GM18909 (cell line): Measurements from ENCODE around the gene ADRA1B.
A peak's percentile ranks its signal among the peaks of the same experiment; 100 is the strongest.

Experiments used
- ATAC-seq: cut with Tn5 transposase; IDR thresholded peaks from one replicate; pipeline ENCODE4 v1.9.1; 2021; ENCODE audit warnings: mild to moderate bottlenecking; ENCODE audit not compliant: unreplicated experiment, poor library complexity

ADRA1B gene

DNA sequence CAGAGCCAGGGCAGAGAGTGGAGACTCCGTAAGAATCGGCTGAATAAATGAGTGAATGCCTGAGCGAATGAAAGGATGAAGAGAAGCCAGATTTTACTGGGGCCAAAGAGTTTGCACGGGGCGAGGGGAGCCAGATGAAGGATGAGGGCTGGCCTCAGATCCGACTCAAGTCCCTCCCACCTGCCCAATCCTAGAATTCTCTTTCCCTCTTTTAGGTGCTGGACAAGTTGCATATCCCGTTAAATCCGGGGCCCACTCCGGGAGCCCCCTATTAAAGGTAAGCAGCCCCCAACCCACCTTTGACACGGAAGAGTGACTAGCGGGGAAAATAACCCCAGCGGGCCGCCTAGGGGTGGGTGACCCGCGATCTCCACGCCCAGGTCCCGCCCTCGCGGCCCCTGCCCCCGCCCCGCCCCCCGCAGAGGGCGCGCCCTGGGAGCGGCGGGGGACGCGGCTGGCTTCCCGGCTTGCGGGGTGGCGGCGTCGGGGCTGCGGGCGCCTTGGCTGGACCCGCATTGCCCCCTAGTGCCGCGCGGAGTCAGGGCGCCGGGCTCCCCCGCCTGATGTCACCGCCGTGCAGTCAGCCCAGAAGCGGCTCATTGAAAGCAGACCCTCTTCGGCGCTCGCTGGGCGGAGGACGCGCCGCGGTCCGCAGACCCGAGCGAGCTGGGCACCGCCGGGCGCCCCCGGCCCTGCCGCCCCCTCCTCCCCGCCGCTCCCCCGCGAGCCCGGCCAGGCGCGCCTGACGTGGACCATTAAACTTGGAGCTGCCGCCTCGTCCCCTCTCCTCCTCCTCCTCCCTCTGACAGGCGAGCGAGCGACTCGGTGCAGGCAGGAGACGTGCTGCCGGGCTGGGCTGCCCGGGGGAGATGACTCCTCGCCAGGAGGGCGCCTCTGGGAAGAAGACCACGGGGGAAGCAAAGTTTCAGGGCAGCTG, at the start of gene ADRA1B:
ADRA1B (plus strand) TSS at position 579 of the 937 bp plus-strand sequence. CDS start 424 bp downstream, outside the sequence.
- peak; percentile 65 for ATAC-seq

DNA sequence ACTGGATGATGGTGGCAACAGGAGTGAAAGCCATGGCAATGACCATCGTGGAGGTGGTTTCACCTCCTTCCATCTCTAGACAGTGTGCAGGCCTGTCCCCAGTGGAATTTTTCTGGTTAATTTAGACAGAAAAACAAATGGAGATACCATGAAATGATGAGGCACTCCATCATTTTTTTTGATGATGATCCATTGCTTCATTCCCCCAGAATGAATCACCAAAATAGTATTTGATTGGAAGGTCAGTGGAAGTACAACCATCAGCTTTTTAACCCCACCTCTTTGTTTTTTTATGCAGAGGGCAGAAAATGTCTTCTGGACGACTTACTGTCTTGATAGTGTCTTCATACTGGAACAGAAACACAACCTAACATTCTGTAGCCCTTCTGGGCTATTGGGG, 42.6 kb upstream of the ADRA1B start:
- ATAC-seq = no peak

DNA sequence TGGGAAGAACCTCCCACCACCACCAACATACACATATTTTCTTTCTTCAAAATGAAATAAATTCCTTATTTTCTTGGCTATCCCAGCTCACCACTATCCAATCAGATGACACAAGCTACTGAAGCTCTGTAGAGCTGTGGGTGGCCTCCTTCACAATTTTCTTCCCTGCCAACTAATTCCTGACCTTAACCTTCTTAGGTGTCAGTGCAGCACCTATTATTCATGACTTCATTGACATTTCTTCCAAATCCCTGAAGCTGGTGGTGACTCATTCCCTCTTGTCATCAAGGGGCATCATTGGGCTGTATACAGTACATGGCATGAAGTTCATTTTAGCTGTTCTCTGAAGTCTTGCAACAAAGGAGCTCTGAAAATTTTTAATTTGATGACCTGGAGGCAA, 42.0 kb upstream of the ADRA1B start:
- ATAC-seq = no peak

DNA sequence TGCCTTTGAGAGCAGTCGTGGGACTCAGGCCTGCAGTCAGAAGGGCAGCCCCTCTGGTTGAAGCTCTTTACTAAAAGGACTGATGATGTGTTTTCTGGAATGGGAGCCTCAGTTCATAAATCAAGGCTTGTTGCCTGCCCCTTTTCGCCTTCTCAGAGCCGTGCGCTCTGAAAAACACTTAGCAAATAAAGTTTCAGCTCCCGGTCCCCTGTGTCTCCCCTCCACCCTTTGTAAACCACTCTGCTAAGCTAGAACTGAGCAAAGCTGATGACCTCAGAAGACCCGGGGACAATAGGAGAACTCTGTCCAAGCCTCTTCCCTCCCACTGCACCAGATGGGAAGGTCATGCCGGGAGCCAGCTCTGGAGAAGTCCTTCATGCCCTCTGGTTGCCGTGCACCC, 39.3 kb upstream of the ADRA1B start:
- ATAC-seq = no peak

DNA sequence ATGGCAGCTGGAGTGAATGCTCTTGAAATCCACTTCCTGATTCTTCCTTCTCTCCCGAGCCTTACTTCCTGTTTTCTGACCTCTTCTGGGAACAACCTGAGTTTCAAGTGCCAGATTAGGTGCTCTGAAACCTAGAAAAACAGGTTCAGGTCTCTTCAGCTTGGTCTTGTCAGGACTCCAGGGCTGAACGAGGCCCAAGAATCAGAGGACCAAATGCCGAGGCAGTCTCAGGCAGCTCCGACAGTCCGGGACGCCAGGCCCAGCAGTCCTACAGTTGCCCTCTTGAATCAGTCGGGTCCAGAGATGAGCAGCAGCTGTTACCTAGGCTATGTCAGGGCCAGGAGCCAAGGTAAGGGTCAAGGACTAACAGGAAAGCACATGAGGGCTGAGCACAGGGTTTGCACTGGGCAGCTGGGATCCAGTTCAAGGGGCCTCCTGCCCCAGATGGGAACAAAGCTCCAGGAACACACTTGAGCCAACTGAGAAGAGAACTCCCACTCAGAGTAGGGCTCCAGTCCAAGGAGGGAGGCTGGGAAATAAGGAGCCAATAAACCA, 38.3 kb upstream of the ADRA1B start:
- no peak for ATAC-seq

DNA sequence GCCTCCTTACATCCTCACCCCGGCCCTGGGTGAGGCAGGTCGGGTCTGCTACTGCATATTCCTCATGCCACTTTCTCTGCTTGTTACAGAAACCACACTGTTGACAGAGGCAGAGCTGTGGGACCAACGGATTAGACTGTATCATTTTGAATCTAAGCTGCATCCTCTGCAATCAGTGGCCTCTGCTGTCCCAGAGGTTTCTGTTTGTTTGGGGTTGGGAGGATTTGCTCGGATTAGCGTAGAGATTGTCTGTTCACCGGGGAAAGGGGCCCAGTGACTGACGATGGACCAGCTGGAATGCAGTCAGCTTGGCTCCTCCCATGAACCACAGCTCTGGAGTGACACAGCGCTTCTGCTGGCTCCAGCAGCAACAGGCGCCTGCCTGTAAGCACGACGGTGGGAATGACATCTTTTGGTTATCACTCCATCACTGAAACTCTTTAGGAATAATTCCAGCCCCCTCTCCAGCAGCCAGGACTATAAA, 37.3 kb upstream of the ADRA1B start:
- no peak for ATAC-seq

DNA sequence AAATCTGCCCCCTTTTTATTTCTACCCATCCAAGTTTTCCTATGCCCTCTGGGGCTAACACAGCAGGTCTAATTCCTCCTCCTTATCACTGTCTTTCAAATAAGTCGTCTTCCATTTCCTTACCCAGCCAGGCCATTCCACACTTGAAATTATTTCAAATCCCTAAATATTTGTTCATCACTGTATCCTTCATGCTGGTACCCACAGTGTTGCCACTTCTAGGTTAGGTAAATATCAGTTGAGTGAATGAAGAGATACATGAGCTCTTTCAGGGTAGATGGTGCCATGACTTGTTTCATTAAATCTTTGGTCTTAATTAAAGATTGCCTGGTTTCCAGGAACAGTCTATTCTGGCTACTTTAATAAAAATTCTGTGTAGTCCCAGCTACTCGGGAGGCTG, 35.6 kb upstream of the ADRA1B start:
- ATAC-seq = no peak

DNA sequence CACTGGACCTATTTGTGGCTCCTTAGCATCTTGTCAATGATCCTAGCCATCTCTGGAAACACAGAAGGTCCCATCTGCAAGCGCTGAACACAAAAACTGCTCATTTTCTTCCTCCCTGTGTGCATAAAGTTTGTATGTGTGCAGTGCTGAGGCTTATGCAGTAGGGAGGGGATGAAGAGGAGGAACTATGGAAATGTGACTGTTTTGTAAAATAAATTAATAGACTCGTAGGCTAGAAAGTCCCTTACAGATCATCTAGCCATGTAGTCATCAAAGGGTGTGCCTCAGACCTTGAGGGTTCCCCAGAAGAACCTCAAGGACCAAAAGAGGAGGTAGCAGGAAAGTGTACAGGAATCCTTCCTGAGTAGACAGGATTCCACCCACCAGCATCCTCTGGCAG, 34.3 kb upstream of the ADRA1B start:
- no peak for ATAC-seq

DNA sequence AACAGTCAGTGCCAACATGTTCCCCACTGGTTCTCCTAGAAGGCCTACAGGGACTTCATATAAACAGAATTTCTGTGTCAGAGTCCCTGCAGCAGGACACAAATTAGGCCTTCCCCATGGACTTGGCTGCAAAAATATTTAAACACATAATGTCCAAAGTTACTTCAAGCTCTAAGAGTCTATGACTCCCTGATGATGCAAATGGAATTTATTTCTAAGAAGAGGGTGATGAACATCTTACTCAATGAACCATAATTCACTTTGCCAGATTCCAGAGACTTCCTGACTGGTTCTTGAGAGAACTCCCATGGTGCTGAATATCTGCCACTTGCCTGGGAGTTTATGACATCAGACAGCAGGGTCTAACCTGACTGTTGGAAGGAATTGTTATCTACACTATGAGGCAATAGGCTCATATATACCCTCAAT, 32.7 kb upstream of the ADRA1B start:
- no peak for ATAC-seq

DNA sequence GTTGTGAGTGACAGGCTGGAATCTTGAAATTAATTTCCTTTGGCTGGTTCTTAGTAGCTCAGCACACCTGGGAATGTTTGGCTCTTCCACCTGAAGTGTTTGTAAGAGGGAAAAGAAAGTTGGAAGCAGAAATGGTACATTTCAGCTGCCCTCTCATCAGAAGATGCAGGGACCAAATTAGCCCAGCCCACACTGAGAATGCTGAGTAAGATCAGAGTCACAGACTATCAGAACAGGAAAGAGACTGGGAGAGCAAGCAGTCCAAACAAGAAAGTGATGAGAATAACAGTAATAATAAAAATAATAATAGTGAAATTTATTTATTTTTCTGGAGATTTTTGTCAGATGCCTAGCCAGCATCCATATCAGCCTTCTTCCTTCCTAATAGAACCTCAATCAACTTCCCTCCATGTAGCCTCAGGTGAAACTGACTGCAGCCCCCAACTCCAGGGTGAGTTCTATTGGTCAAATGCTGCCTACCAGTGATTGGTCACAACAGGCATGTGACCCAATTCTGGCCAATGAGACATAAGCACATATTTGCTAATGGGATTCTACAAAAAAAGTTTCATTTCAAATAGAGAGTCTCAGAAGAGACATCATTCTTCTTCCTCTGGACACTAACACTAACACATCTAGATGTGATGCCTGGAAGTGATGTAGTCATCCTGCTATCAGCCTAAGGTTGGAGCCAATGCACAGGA, 31.2 kb upstream of the ADRA1B start:
- ATAC-seq = no peak

DNA sequence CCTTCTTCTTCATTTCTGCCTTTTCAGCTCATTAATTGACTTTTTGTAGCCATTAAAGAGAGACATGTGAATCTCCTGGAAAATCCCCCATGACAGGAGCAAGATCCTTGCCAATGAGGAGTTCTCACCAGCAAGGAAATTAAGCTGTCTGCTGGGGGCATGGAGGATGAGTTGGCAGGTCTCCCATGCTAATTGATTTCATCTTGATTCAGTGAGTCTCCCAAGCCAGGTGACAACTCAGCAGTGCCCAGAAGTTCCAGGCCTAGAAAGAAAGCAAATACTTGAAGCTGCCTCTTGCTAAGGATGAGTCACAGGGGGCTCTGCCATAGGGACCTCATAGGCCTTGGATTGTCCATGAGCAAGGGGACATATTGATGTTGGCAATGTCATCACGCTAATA, 30.0 kb upstream of the ADRA1B start:
- ATAC-seq = no peak

DNA sequence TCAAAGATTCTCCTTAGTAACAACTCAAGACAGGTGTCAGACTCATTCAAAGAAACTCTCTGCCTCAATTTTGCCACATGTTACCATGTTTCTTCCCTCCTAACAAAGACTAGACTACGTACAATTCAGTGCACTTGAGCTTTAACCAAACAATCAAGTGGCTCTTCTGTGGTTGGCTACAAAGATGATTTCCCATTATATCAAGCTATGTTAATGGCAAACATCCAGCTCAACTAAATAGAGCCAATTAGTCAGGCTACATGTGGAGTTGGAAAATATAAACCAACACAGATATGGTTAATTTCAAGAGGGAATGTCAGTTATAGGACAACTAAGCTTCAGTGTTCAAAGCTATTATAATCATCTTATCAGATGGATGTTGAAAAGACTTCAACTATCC, 29.2 kb upstream of the ADRA1B start:
- ATAC-seq = no peak

DNA sequence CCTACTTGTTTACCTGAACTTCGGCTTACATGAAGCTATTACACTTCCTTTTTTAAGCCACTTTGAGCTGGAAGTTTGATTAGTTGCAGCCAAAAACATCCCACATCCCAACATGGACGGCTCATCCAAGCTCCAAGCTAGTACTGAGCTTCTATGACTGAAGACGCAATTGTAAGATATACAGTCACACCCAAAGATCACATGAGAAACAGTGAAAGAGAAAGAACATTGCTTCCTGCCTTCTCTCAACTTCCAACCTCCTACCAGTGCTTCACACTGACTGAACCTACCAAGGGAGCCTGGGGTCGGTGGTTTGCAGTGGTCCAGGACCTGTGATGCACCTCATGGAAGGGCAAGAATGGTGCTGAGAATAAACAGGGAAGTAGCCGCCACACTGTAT, 27.4 kb upstream of the ADRA1B start:
- ATAC-seq = no peak

DNA sequence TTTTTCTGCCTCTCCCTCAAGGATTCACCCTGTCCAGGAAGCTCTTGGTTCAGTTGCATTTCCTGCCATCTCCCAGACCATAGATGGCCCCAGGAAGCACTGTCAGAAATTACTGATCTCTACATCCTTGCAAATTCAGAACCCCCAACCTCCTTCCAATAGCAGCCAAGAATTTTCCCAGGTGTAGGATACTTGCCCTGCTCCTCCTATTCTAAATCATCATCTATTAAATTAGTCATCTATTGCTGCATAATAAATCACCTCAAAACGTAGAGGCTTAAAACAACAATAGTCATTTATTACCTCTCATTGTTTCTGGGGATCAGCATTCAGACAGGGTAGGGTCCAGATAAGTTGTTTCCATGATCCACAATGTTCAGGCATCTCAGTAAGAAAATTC, 26.1 kb upstream of the ADRA1B start:
- ATAC-seq = no peak

DNA sequence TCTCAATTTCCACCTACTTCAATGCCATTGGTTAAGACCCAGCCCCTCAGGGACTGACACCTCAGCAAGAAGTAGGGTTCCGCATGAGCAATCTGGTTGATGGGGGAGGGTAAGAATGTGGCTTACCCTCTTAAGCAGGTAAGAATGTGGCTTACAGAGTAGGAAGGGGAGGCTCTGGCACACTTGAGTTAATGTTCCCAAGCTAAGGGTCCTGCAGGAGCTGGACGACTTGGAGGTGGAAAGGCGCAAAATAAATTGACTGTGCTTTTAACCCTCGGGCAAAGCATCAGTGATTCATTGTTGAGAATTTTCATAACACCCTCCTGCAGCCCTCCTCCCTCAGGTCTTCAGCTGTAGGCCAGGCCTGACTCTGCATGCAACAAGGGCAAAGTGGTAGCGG, 24.9 kb upstream of the ADRA1B start:
- ATAC-seq = no peak

DNA sequence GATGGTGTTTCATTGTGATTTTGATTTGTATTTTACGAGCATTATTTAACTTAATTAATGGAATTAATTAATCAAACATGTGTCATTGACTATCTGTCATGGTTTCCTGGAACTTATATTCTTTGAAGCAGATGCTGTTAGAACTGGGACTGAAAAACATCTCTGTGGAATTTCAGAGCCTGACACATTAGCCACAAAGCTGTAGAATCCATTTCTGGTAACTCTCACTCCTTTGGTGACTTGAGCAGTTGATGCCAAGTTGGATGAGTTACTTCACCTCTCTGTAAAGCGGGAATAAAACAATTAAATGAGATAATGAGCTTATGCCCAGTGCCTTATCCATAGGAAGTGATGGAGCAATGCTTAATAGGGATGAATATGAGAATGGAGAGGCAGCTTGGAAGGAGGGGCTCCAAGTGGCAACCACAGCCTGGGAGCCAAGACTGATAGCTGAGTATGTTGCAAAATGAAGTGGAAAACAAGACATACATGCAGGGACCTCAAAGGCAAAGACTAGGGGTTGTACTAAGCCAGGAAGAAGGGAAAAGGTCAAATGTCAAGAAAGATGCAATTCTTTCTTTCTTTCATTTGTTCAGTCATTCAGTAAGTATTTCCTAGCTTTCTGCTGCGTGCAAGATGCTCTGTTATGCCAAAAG, 23.1 kb upstream of the ADRA1B start:
- ATAC-seq = no peak

DNA sequence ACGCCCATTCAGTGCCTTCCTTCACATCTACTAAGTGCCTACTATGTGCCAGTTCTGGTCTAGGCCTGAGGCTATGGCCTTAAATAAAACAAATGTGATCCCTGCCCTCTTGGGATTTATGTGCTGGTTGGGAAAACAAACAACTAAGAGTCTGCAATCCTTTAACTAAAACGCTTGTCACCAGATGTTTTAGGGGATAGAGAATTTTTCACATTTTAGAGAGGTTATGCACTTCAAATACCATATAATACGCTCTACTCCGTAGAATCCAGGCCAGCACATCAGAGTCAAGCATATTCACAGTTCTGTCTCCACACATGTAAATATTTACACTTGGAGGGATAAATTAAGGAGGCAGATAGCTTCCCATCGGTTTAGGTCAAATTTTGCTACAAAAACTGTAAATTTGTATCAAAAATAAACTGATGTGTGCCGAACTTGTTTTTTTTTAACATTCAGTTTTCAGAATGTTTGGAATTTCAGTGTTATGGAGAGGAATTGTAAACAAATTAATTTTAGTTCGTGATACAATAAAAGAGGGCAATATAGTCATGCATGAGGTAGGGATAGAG, 22.0 kb upstream of the ADRA1B start:
- no peak for ATAC-seq

DNA sequence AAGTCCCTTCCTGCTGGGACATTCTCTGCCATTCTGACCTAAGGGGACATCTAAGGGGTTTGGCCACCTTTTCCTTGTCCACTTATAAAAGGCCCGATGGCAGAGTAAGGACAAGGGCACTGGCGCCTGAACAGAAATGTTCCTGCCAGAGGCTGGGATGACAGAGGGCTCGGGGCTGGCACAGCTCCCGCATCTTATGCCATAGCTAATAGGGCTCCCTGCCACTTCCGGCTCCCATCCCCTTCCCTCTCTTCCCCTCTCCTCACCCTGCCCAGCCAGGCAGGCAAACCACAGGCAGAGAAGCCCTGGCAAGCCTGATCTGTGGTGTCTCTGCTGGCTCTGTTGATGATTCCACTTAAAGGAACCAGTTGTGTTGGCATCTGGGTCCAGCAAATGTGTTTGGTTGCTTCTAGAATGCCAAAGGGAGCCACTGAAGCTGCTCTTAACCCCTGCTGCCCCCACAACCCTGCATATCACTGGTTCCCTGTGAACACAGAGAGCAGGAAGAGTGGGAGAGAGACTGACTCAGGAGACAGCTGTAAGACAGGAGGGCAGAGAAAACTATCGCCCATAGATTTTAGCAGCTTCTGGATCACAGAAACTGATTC, 18.4 kb upstream of the ADRA1B start:
- ATAC-seq = no peak

DNA sequence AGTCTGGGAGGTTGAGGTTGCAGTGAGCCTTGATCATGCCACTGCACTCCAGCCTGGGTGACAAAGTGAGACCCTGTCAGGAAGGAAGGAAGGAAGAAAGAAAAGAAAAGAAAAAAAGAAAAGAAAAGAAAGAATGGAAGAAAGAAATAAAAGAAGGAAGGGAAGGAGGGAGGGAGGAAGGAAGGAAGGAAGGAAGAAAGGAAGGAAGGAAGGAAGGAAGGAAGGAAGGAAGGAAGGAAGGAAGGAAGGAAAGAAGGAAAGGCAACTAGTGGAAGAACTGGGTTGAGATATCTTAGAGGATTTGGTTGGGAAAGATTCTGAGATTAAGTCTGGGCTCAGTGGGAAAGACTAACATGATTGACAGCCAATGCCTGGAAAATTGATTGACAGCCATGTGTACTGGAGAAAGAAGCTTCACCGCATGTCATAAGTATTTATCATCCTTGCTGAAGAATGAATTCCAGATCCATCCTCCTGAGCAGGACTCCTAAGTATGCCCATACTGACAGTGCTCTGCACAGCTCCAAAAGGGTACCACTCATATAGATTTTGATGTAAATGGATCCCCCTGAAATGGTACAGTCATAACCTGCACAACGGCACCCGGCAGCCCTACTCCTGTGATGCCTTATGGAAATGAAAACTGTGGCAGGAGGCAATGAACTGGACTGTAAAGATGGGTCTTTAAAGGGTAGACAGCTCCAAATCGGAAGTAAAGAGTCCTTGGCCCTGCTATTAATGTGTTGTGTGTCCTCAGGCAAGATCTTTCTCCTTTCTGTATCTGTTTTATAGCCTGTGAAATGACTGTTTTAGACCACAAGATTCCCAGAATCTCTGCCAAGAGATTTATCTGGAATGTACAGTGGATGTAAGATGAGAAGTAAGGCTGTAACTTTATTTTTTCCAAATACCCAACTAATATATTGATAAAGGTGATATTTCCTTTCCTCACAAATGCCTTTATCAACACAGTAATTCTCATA, 16.9 kb upstream of the ADRA1B start:
- no peak for ATAC-seq
